Endothelial cell of umbilical vein (primary cell): ENCODE results near the gene MEGF10. TPM values are rescaled to one million over a fixed set of nuclear protein-coding genes. Genes with fewer than 3 reads are reported as not detected.

Source experiments
- BruUV-seq: library from RNA; stranded (reverse); fragments of 400-500 nt; replicated peaks from 2 replicates; lab custom pipeline; 2021; lab: Mats Ljungman, UMichigan
- CTCF ChIA-PET: fragments of 300-600, 350-600 bp; sonication (Branson Sonifier 250); formaldehyde crosslinking; loops from one replicate; lab custom pipeline; 2021; ENCODE audit warnings: antibody characterized with exemption, inconsistent platforms; lab: Charles Lee
- POLR2A ChIA-PET: fragments of 300-600, 350-600 bp; sonication (Branson Sonifier 250); formaldehyde crosslinking; loops from one replicate; lab custom pipeline; 2021; ENCODE audit warnings: antibody characterized with exemption, inconsistent platforms; lab: Charles Lee
- DNase-seq: peaks from one replicate; pipeline ENCODE4 v3.0.0-alpha.2; 2011; ENCODE audit warnings: low read depth, low spot score
- FAIRE-seq: peaks from 2 replicates; lab custom pipeline; 2011; peaks lifted over from hg19 to GRCh38; lab: Jason Lieb, UNC
- H2AFZ ChIP-seq: 2 replicates; pipeline ENCODE4 v1.6.0; 2012; ENCODE audit warnings: low read depth, low read length, control low read depth, inconsistent platforms
- H3K27ac ChIP-seq: 2 replicates; pipeline ENCODE4 v1.5.1; 2011; ENCODE audit warnings: low read depth, mild to moderate bottlenecking, control low read depth, low read length, moderate library complexity; ENCODE audit not compliant: insufficient read depth
- H3K27me3 ChIP-seq, 2 experiments: 2 replicates each; pipeline versions ENCODE4 v1.6.0 to v1.6.1; 2011; ENCODE audit warnings: low read length in 2 of 2, mixed read lengths in 1 of 2; ENCODE audit not compliant: control insufficient read depth in 2 of 2, insufficient read depth in 2 of 2
- H3K36me3 ChIP-seq, 2 experiments: 2 replicates in 1 of 2; 3 replicates in 1 of 2; pipeline ENCODE4 v1.5.1; 2011; ENCODE audit warnings: low read length in 2 of 2, mild to moderate bottlenecking in 1 of 2, moderate library complexity in 1 of 2; ENCODE audit not compliant: control insufficient read depth in 2 of 2, insufficient read depth in 2 of 2; ENCODE audit errors: extremely low read depth in 1 of 2
- H3K4me1 ChIP-seq: 3 replicates; pipeline ENCODE4 v1.5.1; 2011; ENCODE audit warnings: mild to moderate bottlenecking, low read length; ENCODE audit not compliant: control insufficient read depth, insufficient read depth; ENCODE audit errors: extremely low read depth
- H3K4me2 ChIP-seq: 2 replicates; pipeline ENCODE4 v1.6.1; 2011; ENCODE audit warnings: low read length, control low read depth, mixed read lengths; ENCODE audit not compliant: insufficient read depth
- H3K4me3 ChIP-seq, 3 experiments: fragments of 200-600 bp in 1 of 3; sonication (generic), shearing (Covaris generic) in 1 of 3; replicated peaks in 1 of 3; 2 replicates each; pipeline ENCODE4 v1.5.1; 2011 to 2016; ENCODE audit warnings: control low read depth in 3 of 3, low read length in 3 of 3, mild to moderate bottlenecking in 2 of 3, inconsistent platforms in 1 of 3, low read depth in 1 of 3, moderate library complexity in 1 of 3; ENCODE audit not compliant: insufficient read depth in 1 of 3
- H3K79me2 ChIP-seq: 2 replicates; pipeline ENCODE4 v1.6.0; 2012; ENCODE audit warnings: low read length, inconsistent platforms; ENCODE audit not compliant: control insufficient read depth, insufficient read depth
- H3K9ac ChIP-seq: replicated peaks from 2 replicates; pipeline ENCODE3; 2011; ENCODE audit warnings: low read length, control low read depth; ENCODE audit not compliant: insufficient read depth; ENCODE audit errors: extremely low read depth
- H3K9me1 ChIP-seq: replicated peaks from 3 replicates; pipeline ENCODE4 v1.6.0; 2011; ENCODE audit warnings: mild to moderate bottlenecking, low read length; ENCODE audit not compliant: control insufficient read depth, insufficient read depth; ENCODE audit errors: extremely low read depth
- H3K9me3 ChIP-seq: replicated peaks from 2 replicates; pipeline ENCODE4 v1.5.1; 2012; ENCODE audit warnings: low read length, inconsistent platforms; ENCODE audit not compliant: control insufficient read depth, insufficient read depth
- H4K20me1 ChIP-seq: replicated peaks from 2 replicates; pipeline ENCODE3; 2011; ENCODE audit warnings: mild to moderate bottlenecking, low read length; ENCODE audit not compliant: control insufficient read depth, insufficient read depth; ENCODE audit errors: extremely low read depth
- CTCF ChIP-seq, 2 donors: IDR thresholded peaks; 1 replicate in 1 of 2; 2 replicates in 1 of 2; pipeline ENCODE4 v1.5.1; 2011; ENCODE audit warnings: low read length in 2 of 2, mild to moderate bottlenecking in 2 of 2, moderate library complexity in 2 of 2, control low read depth in 1 of 2, inconsistent platforms in 1 of 2, low read depth in 1 of 2; ENCODE audit not compliant: insufficient read depth in 1 of 2; ENCODE audit errors: extremely low read depth in 1 of 2
- EZH2 ChIP-seq: IDR thresholded peaks from 2 replicates; pipeline ENCODE4 v1.6.1; 2012; ENCODE audit warnings: borderline replicate concordance, low read depth, mild to moderate bottlenecking, moderate library complexity, low read length, inconsistent platforms; ENCODE audit not compliant: severe bottlenecking
- FOS ChIP-seq: IDR thresholded peaks from 2 replicates; pipeline ENCODE4 v1.6.1; 2011; ENCODE audit warnings: mild to moderate bottlenecking, low read length, moderate library complexity, borderline replicate concordance; ENCODE audit not compliant: insufficient read depth
- GATA2 ChIP-seq: IDR thresholded peaks from 2 replicates; pipeline ENCODE4 v1.7.0; 2011; ENCODE audit warnings: low read depth, mild to moderate bottlenecking, moderate library complexity, mixed read lengths, low read length; ENCODE audit not compliant: insufficient read length, insufficient read depth
- JUN ChIP-seq: IDR thresholded peaks from 2 replicates; pipeline ENCODE4 v1.6.1; 2011; ENCODE audit warnings: borderline replicate concordance, low read depth; ENCODE audit not compliant: insufficient read length, insufficient read depth
- MAX ChIP-seq: IDR thresholded peaks from 2 replicates; pipeline ENCODE4 v1.6.1; 2011; ENCODE audit not compliant: insufficient read depth, insufficient read length
- MYC ChIP-seq: IDR thresholded peaks from one replicate; pipeline ENCODE4 v1.6.1; 2011; ENCODE audit warnings: mild to moderate bottlenecking, low read depth, low read length
- POLR2A ChIP-seq: IDR thresholded peaks from 2 replicates; pipeline ENCODE4 v1.6.1; 2012; ENCODE audit warnings: low read depth, mild to moderate bottlenecking, control low read depth, low read length
- POLR2AphosphoS5 ChIP-seq: IDR thresholded peaks from 2 replicates; pipeline ENCODE4 v1.6.1; 2012; ENCODE audit warnings: low read depth, mild to moderate bottlenecking, control low read depth, low read length, moderate library complexity; ENCODE audit not compliant: insufficient read depth
- dilution Hi-C: fragments of 300-500 bp; cut with MboI; formaldehyde crosslinking; loops from one replicate; pipeline ENCODE4 v1.15.0; 2019; ENCODE audit warnings: low sequenced_read_pairs; ENCODE audit not compliant: extremely low pct_ligation_motif_present
- intact Hi-C: fragments of 100-400 bp; cut with micrococcal nuclease; formaldehyde crosslinking; loops from one replicate; pipeline ENCODE4 v1.10.0; 2022
- polyA plus RNA-seq, 4 experiments: library from polyadenylated mRNA; depleted of rRNA in 3 of 4; stranded (reverse) in 3 of 4; unstranded in 1 of 4; fragments of >200 nt; gene quantifications; 2 replicates each; pipeline versions ENCODE4 v1.2.1 to v1.2.3, GENCODE V29; 2011 to 2012; ENCODE audit warnings: missing spikeins in 1 of 4
- total RNA-seq: library from RNA; stranded (reverse); gene quantifications from 2 replicates; pipeline ENCODE4 v1.2.3, GENCODE V29; 2021

MEGF10 gene
- total and polyA plus RNA-seq, 2 donors (not counting 3 experiments of a cell fraction or from before 2014, with no cell fraction given), result 0.30 to 1.00 TPM

- Histone ChIP-seq H2AFZ (no peak overlapping the region), H3K9me3 (no peaks in the 10 kb centered on the region), H3K79me2 (no peaks in the 10 kb centered on the region), H3K4me2 (no peak overlapping the region), H3K4me3 (no peak overlapping the region), H4K20me1 (no peaks in the 10 kb centered on the region), H3K9me1 (no peaks in the 10 kb centered on the region), H3K4me1 (no peaks in the 10 kb centered on the region), H3K36me3 (no peaks in the 10 kb centered on the region), H3K9ac (no peak overlapping the region), H3K27me3 (peaks cover 3 to 4% of the 10 kb centered on the region in 2 experiments), H3K27ac (no peak overlapping the region)
- no TSS peak for BruUV-seq
- TF ChIP-seq EZH2 (no peak), POLR2A (no peak), GATA2 (no peak), POLR2AphosphoS5 (no peak), JUN (no peak), MYC (no peak), MAX (no peak), FOS (no peak), CTCF (IDR thresholded peaks at IDR 0.05; ENCODE audit: extremely low read depth in 1 of 2, insufficient read depth in 1 of 2, low read depth in 1 of 2, low read length in 2 of 2) (no peak)
- ChIA-PET POLR2A (no interaction called here), CTCF (no interaction called here)
- intact Hi-C loops (no loop called here), dilution Hi-C loops (no loop called here)
- DNase-seq, result no peak
- FAIRE-seq, result no peak
Observed at GRCh38 chr5:127410959-127411358, 120.4 kb downstream of the MEGF10 start.
